Medulla oblongata (tissue), 1 donor: ENCODE data around the gene BHLHE40.

Source experiments
- DNase-seq: peaks from one replicate; pipeline ENCODE4 v3.0.0-alpha.2; 2015; ENCODE audit errors: extremely low spot score

BHLHE40 gene

DNA sequence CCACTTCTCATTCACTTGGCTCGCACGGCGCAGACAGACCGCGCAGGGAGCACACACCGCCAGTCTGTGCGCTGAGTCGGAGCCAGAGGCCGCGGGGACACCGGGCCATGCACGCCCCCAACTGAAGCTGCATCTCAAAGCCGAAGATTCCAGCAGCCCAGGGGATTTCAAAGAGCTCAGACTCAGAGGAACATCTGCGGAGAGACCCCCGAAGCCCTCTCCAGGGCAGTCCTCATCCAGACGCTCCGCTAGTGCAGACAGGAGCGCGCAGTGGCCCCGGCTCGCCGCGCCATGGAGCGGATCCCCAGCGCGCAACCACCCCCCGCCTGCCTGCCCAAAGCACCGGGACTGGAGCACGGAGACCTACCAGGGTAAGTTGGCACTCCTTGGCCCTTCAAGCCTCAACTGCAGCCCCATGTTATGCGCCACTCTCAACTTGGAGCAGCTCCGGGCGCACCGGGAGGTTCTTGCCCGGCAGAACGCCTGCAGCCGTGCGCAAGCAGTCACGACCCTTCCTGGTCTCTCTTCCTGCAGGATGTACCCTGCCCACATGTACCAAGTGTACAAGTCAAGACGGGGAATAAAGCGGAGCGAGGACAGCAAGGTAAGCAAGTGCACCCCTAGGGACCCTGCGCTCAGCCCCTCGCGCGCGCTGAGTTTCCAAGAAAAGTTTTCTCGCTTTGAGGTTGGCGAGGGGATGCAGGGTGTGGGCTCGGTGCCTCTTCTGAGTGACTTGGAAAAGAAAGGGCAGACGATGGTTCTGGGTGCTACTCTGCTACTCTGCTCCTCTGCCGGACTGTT lies at the start of gene BHLHE40:
Gene BHLHE40, plus strand, starts transcription at position 10 of the 801 bp plus-strand sequence. Its CDS starts 282 bp downstream, at position 292.
- DNase-seq, result peak; percentile 30

DNA sequence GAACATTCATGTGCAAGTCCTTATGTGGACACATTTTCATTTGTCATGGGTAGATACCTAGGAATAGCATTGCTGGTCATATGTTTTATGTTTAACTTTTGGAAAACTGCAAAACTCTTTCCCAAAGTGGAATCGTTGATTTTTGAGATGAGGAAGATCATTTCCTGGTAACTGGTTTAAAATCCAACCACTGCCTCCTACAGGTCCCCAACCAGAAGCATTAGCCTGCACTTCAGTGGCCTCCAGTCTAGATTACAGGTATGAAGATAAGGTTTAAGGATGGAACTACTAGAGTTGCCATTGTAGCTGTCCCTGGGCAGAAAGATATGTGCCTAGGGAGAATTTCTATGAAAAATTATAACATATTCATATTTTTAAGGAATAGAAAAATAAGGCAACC lies 48.7 kb upstream of the BHLHE40 start:
- no peak for DNase-seq

DNA sequence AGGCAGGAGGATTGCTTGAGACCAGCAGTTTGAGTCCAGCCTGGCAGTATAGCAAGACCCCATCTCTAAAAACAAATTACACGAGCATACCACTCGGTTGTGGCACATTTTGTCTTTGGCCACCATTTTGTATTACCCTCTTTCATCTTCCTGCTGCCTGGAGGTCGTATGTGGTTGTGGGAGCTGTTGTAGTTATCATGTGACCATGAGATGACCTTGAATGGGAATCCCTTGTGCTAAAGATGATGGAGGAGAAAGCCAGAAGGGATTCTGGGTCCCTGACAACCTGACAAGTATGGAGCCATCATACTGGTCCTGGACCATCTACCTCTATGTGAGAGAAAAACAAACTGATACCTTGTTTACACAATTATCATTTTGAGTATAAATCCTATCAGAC lies 45.2 kb upstream of the BHLHE40 start:
- DNase-seq, result no peak

DNA sequence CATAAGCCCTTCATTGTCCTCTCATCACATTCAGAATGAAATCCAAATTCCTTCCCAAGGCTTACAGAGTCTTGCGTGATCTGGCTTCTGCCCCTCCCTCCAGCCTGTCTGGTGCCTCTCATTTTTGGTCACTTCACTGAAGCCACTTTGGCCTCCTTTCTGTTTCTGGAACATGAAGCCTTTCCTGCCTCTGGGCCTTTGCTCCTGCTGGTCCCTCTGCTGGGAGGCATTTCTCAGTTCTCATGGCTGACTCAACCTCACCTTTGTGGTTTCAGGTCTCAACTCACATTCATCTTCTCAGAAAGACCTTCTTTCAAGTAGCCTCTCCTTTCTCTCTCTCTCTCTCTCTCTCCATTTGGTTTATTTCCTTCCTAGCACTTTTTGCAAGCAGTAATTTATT lies 43.9 kb upstream of the BHLHE40 start:
- no peak for DNase-seq

DNA sequence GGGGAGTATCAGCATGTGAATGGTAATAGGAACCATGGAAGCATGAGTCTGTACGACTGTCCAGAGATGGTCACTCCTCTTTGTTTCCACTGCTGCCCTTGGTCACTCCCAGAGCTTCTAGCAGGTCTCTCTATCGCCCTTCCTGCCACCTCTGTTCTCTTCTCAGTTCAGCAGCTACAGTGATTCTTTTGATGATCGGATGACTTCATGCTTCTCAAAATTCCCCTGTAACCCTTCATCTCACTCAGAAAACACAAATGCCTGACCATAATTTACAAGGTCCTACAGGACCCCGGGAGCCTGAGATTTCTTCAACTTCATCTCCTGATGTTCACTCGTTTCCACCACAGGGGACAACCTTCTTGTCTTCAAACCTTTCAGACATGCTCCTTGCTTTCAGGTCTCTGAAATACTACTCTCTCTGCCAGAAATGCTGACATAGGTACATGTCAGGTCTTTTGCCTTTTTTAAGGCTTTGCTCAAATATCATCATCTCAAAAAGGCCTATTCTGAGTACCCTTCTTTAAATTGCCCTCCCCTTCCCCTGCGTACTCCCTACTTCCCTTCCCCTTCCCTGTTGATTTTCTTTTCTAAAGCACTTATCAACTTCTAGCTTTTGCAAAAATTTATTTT lies 42.1 kb upstream of the BHLHE40 start:
- no peak for DNase-seq

DNA sequence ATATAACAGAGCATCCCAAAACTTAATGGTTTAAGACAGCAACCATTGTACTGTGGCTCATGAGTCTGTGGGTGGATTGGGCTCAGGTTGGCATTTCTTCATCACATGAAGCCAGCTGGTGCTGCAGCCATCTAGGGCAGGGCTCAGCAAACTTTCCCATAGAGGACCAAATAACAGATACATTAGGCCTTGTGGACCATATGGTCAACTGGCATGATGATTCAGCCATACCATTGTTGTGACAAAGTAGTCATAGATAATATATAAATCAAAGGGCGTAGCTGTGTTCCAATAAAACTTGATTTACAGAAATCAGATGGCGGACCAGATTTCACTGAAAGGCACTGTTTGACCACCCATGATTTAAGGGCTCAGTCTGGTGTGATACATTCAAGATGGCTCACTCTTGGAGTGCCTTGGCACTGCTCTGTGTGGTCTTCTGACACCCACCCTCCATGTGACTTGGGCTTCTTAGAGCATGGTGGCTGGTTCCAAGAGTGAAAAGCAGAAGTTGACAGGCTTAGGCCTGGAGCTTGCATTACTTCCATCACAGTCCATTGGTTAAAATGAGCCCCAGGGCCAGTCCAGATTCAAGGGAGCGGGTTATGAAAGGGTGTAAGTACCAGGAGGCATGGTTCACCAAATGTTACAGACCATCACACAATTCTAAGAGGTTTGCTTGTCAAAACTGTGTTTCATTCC lies 40.8 kb upstream of the BHLHE40 start:
- DNase-seq, result no peak

DNA sequence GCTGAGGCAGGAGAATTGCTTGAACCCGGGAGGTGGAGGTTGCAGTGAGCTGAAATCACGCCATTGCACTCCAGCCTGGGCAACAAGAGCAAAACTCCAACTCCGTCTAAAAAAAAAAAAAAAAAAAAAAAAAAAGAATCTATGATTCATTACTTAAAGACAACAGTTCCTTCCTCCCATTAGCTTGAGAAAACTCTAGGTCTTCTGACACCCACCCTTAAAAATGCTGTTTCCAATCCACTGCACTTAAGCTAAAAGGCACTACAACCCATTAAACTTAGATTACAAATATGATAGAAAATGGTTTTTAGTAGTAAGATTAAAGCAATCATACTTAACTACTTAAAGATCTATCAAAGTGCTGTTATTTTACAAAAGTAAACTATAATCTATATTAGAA lies 40.0 kb upstream of the BHLHE40 start:
- DNase-seq, result no peak

DNA sequence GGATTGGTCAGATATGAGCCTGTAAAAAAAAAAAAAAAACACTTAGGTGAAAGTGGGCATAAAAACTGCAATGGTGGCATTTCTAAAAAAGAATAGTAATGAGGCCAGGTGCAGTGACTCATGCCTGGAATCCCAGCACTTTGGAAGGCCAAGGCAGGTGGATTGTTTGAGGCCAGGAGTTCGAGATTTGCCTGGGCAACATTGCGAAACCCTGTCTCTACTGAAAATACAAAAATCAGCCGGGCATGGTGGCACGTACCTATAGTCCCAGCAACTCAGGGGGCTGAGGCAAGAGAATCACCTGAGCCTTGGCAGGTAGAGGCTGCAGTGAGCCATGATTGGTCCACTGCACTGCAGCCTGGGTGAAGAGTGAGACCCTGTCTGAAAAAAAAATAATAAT lies 38.3 kb upstream of the BHLHE40 start:
- DNase-seq, result no peak

DNA sequence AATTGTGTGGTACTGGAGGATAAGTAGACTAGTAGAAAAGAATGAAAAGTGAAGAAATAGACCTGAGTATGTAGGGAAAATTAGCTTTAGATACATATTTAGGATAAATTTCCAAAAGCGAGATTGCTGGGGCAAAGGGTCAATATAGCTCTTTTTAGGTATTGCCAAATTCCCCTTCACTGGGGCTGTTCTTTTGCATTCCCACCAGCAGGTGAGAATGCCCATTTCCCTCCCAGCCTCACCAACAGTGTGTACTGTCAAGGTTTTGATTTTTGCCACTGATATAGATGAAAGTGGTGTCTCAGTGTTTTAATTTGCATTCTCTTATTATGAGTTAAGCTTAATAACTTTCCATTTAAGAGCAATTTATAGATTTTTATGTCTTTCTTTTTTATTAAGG lies 35.7 kb upstream of the BHLHE40 start:
- DNase-seq, result no peak

DNA sequence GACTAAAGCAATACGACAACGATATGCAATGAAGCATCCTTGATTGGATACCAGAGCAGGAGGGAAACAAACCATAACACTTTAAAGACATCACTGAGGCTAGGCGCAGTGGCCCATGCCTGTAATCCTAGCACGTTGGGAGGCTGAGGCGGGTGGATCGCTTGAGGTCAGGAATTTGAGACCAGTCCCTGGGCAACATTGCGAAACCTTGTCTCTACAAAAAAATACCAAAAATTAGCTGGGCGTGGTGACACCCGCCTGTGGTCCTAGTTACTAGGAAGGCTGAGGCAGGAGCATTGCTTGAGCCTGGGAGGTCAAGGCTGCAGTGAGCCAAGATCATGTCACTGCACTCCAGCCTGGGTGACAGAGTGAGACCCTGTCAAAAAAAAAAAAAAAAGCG lies 33.9 kb upstream of the BHLHE40 start:
- DNase-seq, result no peak

DNA sequence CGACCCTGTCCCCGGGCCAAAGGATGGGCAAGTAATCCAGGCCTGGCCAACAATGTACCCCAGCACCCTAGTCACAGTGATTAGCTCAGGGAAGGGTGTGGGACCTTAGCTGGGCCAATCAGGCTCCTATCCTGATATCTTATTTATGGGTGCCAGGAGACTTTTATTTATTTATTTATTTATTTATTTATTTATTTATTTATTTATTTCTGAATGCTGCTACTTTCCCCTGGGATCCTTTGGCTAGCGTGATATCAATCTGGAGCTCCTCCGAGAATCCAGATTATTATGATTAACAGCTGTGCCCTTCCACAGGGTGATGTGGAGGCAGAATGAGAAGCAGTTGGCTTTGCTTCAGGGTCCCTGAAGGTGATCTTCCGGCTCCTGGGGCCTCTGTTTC lies 32.2 kb upstream of the BHLHE40 start:
- no peak for DNase-seq

DNA sequence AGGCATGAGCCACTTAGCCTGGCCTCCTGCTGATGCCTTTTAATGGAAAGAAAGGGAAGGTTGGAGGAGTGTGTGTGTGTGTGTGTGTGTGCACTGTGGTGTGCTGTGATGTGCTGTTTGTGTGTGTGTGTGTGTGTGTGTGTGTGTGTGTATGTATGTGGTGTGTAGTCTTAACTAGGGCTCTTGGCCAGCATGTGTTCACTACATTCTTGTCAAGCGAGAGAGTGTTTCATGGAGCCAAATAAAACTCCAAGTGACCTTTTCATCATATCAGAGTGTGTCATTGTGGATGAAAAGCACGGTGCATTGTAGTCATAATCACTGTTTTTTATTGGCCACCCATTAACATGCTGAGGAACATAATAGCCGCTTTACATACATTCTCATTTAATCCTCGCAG lies 30.8 kb upstream of the BHLHE40 start:
- DNase-seq, result no peak

DNA sequence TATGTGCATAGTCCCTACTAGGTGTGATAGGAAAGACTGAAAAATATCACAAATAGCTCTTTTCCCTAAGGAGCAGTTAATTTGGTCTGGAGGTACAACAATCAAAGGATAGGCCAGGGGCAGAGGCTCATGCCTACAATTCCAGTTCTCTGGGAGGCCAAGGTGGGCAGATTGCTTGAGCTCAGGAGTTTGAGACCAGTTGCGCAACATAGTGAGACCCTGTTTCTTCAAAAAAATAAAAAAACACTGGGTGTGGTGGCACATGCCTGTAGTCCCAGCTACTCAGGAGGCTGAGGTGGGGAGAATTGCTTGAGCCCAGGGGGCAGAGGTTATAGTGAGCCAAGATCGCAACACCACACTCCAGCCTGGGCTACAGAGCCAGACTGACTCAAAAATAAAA lies 30.2 kb upstream of the BHLHE40 start:
- DNase-seq, result no peak

DNA sequence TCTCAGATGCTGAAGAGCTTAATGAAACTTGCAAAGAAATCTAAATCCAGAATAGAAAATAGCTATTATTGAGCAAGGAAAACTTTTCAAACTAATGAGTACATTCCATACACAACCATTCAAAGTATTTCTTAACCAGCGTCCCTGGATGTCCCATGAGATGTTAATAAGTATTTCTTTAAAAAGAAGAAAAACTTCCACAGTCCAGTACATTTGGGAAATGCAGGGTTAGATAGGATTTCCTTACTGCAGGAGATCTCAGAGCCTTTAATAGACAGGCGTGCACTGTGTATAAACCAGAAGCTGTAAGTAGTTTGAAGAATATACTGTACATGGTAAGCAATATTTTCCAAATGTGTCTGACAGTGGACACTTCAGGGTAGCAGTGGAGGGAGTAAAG lies 29.6 kb upstream of the BHLHE40 start:
- no peak for DNase-seq

DNA sequence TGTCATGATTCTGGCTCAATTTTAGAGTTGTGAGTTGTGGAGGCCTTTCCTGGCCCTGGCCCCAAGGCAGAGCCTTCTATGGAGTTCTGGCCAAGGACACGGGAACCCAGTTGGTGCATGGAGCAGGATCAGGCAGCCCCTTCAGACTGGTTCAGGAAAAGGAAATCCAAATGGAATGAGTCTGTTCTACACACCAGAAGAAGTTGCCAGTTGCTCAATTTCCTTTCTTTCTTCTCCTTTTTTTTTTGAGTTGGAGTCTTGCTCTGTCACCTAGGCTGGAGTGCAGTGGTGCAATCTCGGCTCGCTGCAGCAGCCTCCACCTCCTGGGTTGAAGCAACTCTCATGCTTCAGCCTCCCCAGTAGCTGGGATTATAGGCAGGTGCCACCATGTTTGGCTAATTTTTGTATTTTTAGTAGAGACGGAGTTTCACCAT lies 28.9 kb upstream of the BHLHE40 start:
- DNase-seq, result no peak

DNA sequence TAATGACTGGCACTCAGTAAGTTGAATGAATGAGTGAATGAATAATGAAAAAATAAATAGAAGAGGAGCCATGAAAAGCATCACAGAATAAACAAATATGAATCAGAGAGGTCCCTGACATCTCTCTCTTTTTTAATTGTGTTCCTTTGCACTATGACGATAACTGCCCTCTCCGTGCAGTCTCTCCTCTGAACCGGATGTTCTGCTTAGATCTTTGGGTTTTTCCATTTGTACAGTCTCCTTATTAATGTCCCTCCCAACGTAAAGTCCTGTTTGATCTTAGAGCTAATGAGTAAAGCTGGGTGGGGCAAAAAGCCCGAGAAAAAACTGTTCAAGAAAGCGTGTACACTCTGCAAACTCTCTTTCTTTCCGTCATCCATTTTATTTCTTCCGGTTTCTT lies 28.3 kb upstream of the BHLHE40 start:
- DNase-seq, result no peak

DNA sequence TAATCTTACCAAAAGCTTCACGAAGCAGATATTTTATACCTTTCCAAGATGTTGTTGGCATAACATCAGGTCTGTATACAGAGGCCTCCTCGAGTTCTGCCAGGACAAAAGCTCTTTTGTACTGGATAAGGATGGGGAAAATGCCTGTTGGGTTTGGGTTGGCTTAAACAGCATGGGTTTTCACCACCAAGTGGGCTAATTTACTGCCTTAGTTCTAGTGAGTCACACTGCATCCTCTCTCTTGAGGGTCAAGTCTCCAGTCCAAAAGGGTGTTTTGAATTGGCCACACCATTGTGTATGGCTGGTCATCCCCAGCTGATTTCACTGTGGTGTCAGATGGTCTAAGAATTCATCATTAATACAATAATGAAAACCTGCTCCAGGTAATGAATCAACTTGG lies 26.1 kb upstream of the BHLHE40 start:
- DNase-seq, result no peak

DNA sequence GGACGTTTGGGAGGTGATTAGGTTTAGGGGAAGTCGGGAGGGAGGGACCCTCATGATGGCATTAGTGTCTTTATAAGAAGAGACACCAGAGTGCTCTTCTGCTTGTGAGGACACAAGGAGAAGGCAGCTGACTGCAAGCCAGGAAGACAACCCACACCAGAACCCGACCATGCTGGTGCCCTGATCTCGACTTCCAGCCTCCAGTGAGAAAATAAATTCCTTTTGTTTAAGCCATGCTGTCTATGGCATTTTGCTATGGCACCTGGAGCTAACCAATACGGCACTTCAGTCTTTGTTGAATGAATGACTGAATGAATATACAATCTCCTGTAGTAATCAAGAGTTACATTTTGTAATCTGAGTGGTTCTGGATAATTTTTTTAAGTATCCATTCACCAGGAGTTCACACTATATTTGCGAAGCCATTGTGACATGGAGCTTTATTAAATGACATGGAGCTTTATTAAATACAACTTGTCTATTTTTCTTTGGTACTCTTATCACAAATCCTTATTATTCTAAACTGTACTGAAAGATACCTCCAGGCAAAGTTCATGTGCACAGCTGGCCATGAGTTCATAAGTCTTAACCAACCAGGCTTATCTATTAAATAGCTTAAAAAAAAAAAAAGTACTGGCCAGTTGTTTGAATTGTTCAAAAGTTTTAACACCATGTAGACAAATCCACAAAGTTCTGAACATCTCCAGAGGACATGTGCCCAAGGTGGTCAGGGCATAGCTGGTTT lies 24.8 kb upstream of the BHLHE40 start:
- no peak for DNase-seq

DNA sequence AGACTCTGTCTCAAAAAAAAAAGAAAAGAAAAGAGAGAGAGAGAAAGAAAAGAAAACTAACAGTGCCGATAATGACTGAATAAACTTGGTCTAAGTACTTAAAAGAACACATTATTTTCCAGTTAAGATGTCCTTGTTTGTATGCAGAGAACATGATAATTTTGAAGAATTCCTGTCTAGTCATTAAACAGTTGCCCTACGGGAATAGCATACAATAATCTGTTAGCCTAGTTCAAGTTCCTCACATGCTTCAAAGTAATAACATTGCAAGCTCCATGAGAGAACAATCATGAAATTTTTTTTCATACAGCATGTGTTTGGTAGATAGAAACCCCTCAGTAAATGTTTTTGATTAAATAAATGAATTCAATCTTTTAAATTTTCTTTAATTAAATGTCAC lies 23.1 kb upstream of the BHLHE40 start:
- DNase-seq, result no peak

DNA sequence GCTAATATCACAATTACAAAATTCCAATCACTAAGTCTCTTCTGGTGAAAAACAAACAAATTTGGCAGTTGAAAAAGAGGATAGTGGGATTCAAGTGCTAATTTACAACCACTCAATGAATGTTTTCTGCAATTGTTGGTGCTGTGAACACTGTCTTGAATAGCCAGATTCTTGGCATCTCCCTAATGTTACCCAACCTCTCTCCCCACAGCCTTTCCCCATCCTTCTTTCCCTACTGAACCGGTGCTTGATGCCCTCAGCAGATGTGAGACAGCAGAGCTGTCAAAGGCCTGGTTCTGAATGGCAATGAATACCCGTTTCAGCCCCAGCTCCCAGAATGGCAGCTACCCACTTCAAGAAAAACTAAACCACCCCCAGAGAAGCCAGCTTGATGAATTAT lies 22.5 kb upstream of the BHLHE40 start:
- DNase-seq, result peak; percentile 38

DNA sequence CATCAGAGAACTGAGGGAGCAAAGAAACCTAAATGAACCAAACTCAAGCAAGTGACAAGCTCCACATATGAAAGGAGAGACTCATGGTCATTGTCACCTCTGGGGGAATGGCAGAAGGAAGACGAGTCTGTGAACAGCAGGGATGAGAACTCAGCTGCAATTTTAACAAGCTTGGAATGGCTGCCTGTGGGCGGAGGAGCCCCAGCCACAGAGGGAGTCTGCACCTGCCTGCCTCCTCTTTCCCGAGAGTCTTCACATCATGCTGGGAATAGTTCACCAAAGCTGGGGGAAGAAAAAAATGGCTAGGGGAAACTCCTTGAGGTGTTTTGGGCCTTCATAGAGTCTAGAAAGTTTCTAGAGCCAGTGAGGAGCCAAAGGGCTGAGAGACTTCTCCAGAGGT lies 21.3 kb upstream of the BHLHE40 start:
- no peak for DNase-seq

DNA sequence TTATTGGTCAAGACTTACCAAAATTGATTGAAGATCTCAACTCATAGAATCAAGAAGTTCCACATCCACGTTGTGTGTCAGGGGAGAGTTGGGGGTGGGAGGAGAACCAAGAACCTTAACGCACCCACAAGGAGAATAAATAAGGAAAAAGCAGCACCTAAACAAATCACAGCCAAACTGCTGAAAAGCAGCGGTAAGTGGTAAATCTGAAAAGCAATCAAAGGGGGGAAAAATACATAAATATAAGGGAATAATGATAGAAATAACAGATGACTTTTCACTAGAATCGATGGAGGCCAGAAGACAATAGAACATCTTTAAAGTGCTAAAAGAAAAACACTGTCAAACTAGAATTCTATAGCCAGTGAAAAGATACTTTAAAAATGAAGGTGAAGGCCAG lies 20.1 kb upstream of the BHLHE40 start:
- no peak for DNase-seq
